Kidney epithelial cell (primary cell): ENCODE data around the gene NEDD4. TPM values are rescaled to one million over a fixed set of nuclear protein-coding genes. Genes with fewer than 3 reads are reported as not detected.

Experiments
- DNase-seq: peaks from one replicate; pipeline ENCODE4 v3.0.0-alpha.2; 2010; ENCODE audit warnings: low read depth
- H3K27me3 ChIP-seq: 2 replicates; pipeline ENCODE4 v1.6.0; 2011; ENCODE audit warnings: low read length; ENCODE audit not compliant: control insufficient read depth, insufficient read depth
- H3K36me3 ChIP-seq: 2 replicates; pipeline ENCODE4 v1.5.1; 2011; ENCODE audit warnings: low read length; ENCODE audit not compliant: control insufficient read depth, insufficient read depth
- H3K4me3 ChIP-seq: 2 replicates; pipeline ENCODE4 v1.5.1; 2011; ENCODE audit warnings: low read depth, mild to moderate bottlenecking, control low read depth, low read length
- CTCF ChIP-seq: IDR thresholded peaks from 2 replicates; pipeline ENCODE4 v1.5.1; 2011; ENCODE audit warnings: mild to moderate bottlenecking, moderate library complexity, low read length, control low read depth, inconsistent platforms; ENCODE audit not compliant: insufficient read depth, poor library complexity, severe bottlenecking
- total RNA-seq: library from RNA; depleted of rRNA; stranded (reverse); fragments of >200 nt; gene quantifications from 2 replicates; pipeline ENCODE4 v1.2.3, GENCODE V29; 2015

The NEDD4 gene
- total RNA-seq, 1 donor from 2014 or later: 26.8 TPM

GRCh38 chr15:55802600-55803376 is 190.6 kb downstream of the NEDD4 start:
- no peak overlapping the region for H3K4me3 ChIP-seq
- no peaks in the 10 kb centered on the region for H3K27me3 ChIP-seq
- no peak for TF ChIP-seq CTCF
- no peak for DNase-seq
- H3K36me3 ChIP-seq: no peaks in the 10 kb centered on the region

- H3K4me3 ChIP-seq: no peak overlapping the region
- no peak for DNase-seq
- no peak for TF ChIP-seq CTCF
- no peaks in the 10 kb centered on the region for H3K27me3 ChIP-seq
- no peaks in the 10 kb centered on the region for H3K36me3 ChIP-seq
Observed at GRCh38 chr15:55800216-55800615, 193.2 kb downstream of the NEDD4 start.

- H3K27me3 ChIP-seq: no peaks in the 10 kb centered on the region
- no peak overlapping the region for H3K4me3 ChIP-seq
- DNase-seq: peak; percentile 14
- TF ChIP-seq CTCF: peak; percentile 73
- no peaks in the 10 kb centered on the region for H3K36me3 ChIP-seq
Observed at GRCh38 chr15:55799291-55800212, 193.9 kb downstream of the NEDD4 start.

- H3K4me3 ChIP-seq: no peak overlapping the region
- no peak for DNase-seq
- H3K36me3 ChIP-seq: no peaks in the 10 kb centered on the region
- H3K27me3 ChIP-seq: no peaks in the 10 kb centered on the region
- TF ChIP-seq CTCF: no peak
Observed at GRCh38 chr15:55796321-55796965, 197.0 kb downstream of the NEDD4 start.

- TF ChIP-seq CTCF: no peak
- no peak for DNase-seq
- H3K4me3 ChIP-seq: no peak overlapping the region
- no peaks in the 10 kb centered on the region for H3K36me3 ChIP-seq
- no peaks in the 10 kb centered on the region for H3K27me3 ChIP-seq
Observed at GRCh38 chr15:55795031-55795430, 198.4 kb downstream of the NEDD4 start.
